DOHH2 (cell line): ENCODE data around the gene GLI3.

ENCODE experiments used
- H3F3A ChIP-seq: fragments of 200-600 bp; sonication (generic), shearing (Covaris generic); 2 replicates; pipeline ENCODE4 v1.6.0; 2016; ENCODE audit warnings: antibody characterized with exemption, mild to moderate bottlenecking; ENCODE audit not compliant: control insufficient read depth, insufficient read depth
- H3K27ac ChIP-seq: fragments of 200-600 bp; sonication (generic); 2 replicates; pipeline ENCODE4 v1.5.1; 2014; ENCODE audit warnings: low read depth, mild to moderate bottlenecking, low read length, moderate library complexity
- H3K27me3 ChIP-seq: fragments of 200-600 bp; sonication (generic); 2 replicates; pipeline ENCODE4 v1.6.1; 2014; ENCODE audit warnings: mild to moderate bottlenecking, low read length, mixed read lengths; ENCODE audit not compliant: control insufficient read depth
- H3K36me3 ChIP-seq: fragments of 200-600 bp; sonication (generic); 2 replicates; pipeline ENCODE4 v1.6.1; 2014; ENCODE audit warnings: mild to moderate bottlenecking, low read length, moderate library complexity, mixed read lengths; ENCODE audit not compliant: control insufficient read depth
- H3K4me1 ChIP-seq: fragments of 200-600 bp; sonication (generic); 2 replicates; pipeline ENCODE4 v1.6.1; 2014; ENCODE audit warnings: mild to moderate bottlenecking, low read length, mixed read lengths; ENCODE audit not compliant: control insufficient read depth
- H3K4me2 ChIP-seq: fragments of 200-600 bp; sonication (generic); 2 replicates; pipeline ENCODE4 v1.6.0; 2014; ENCODE audit warnings: mild to moderate bottlenecking, low read length, moderate library complexity
- H3K4me3 ChIP-seq: fragments of 200-600 bp; sonication (generic); 2 replicates; pipeline ENCODE4 v1.5.1; 2014; ENCODE audit warnings: mild to moderate bottlenecking, low read length, mixed read lengths
- H3K79me2 ChIP-seq: fragments of 200-600 bp; sonication (generic); 2 replicates; pipeline ENCODE4 v1.6.1; 2014; ENCODE audit warnings: mild to moderate bottlenecking, low read length, mixed read lengths; ENCODE audit not compliant: control insufficient read depth
- H3K9me2 ChIP-seq: fragments of 200-600 bp; sonication (generic); replicated peaks from 2 replicates; pipeline ENCODE4 v1.6.1; 2014; ENCODE audit warnings: mild to moderate bottlenecking, low read length, mixed read lengths; ENCODE audit not compliant: control insufficient read depth
- H3K9me3 ChIP-seq: fragments of 200-600 bp; sonication (generic); 2 replicates; pipeline ENCODE4 v1.6.1; 2014; ENCODE audit warnings: antibody characterized with exemption, low read length, mixed read lengths; ENCODE audit not compliant: control insufficient read depth, insufficient read depth
- H4K20me1 ChIP-seq: fragments of 200-600 bp; sonication (generic); 2 replicates; pipeline ENCODE4 v1.6.0; 2014; ENCODE audit warnings: low read depth, mild to moderate bottlenecking, antibody characterized with exemption, low read length, moderate library complexity; ENCODE audit not compliant: control insufficient read depth, insufficient read depth
- EZH2phosphoT487 ChIP-seq: fragments of 200-600 bp; sonication (generic); IDR thresholded peaks from 2 replicates; pipeline ENCODE4 v1.6.1; 2017; ENCODE audit warnings: borderline replicate concordance, mild to moderate bottlenecking, antibody characterized with exemption, low read length, moderate library complexity, mixed read lengths
- TF ChIP-seq, protein P1 (sequence below): fragments of 200-600 bp; sonication (generic); IDR thresholded peaks from one replicate; pipeline ENCODE4 v1.5.1; 2014; ENCODE audit warnings: antibody characterized with exemption, mild to moderate bottlenecking, low read depth, low read length; ENCODE audit not compliant: poor library complexity, severe bottlenecking

GLI3 gene

GRCh38 chr7:41969561-41970105, 267.4 kb downstream of the GLI3 start:
- H3K4me2 ChIP-seq: no peak overlapping the region
- H3K36me3 ChIP-seq: no peaks in the 10 kb centered on the region
- no peaks in the 10 kb centered on the region for H3K79me2 ChIP-seq
- no peaks in the 10 kb centered on the region for H3K4me1 ChIP-seq
- no peaks in the 10 kb centered on the region for H4K20me1 ChIP-seq
- no peak for TF ChIP-seq EZH2phosphoT487
- TF ChIP-seq, protein P1, sequence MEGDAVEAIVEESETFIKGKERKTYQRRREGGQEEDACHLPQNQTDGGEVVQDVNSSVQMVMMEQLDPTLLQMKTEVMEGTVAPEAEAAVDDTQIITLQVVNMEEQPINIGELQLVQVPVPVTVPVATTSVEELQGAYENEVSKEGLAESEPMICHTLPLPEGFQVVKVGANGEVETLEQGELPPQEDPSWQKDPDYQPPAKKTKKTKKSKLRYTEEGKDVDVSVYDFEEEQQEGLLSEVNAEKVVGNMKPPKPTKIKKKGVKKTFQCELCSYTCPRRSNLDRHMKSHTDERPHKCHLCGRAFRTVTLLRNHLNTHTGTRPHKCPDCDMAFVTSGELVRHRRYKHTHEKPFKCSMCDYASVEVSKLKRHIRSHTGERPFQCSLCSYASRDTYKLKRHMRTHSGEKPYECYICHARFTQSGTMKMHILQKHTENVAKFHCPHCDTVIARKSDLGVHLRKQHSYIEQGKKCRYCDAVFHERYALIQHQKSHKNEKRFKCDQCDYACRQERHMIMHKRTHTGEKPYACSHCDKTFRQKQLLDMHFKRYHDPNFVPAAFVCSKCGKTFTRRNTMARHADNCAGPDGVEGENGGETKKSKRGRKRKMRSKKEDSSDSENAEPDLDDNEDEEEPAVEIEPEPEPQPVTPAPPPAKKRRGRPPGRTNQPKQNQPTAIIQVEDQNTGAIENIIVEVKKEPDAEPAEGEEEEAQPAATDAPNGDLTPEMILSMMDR: no peak
- peaks cover 17% of the 10 kb centered on the region; the same call in 1 of the 2 replicates for H3K9me3 ChIP-seq
- 0 out of 2 replicates have a peak, but pooled peaks cover 2% of the 10 kb centered on the region for H3K27me3 ChIP-seq
- H3K4me3 ChIP-seq: no peak overlapping the region
- H3F3A ChIP-seq: no peaks in the 10 kb centered on the region
- no peak overlapping the region for H3K27ac ChIP-seq
- H3K9me2 ChIP-seq: no peaks in the 10 kb centered on the region

DNA sequence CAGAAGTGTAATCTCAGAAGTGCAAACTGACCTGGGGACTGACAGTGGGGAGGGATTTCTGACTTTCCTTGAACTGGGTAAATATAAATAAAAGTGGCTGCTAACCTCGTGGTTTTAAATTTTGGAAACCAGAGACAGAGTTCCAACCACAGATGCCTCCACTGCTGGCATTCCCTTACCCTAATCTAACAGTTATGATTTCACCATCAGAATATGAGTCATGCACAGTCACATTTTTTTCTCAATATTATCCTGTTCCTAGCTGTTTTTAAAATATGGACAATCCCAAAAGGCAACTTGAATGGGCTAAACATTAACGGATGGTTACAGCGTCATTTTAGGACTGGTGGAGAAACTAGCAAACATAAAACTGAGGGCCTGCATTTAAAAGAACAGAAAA, 269.9 kb downstream of the GLI3 start:
- no peaks in the 10 kb centered on the region for H4K20me1 ChIP-seq
- no peak for TF ChIP-seq EZH2phosphoT487
- TF ChIP-seq, protein P1: no peak
- peaks cover 21% of the 10 kb centered on the region; the same call in 1 of the 2 replicates for H3K9me3 ChIP-seq
- no peaks in the 10 kb centered on the region for H3K79me2 ChIP-seq
- H3K27me3 ChIP-seq: no peaks in the 10 kb centered on the region
- H3K4me2 ChIP-seq: no peak overlapping the region
- H3K9me2 ChIP-seq: no peaks in the 10 kb centered on the region
- H3K4me3 ChIP-seq: no peak overlapping the region
- H3F3A ChIP-seq: no peaks in the 10 kb centered on the region
- no peaks in the 10 kb centered on the region for H3K4me1 ChIP-seq
- H3K27ac ChIP-seq: no peak overlapping the region
- H3K36me3 ChIP-seq: no peaks in the 10 kb centered on the region

GRCh38 chr7:41965951-41966505, 271.0 kb downstream of the GLI3 start:
- H3K27me3 ChIP-seq: no peaks in the 10 kb centered on the region
- no peak for TF ChIP-seq EZH2phosphoT487
- TF ChIP-seq, protein P1: no peak
- H3K79me2 ChIP-seq: no peaks in the 10 kb centered on the region
- no peaks in the 10 kb centered on the region for H3K36me3 ChIP-seq
- no peak overlapping the region for H3K4me3 ChIP-seq
- no peaks in the 10 kb centered on the region for H4K20me1 ChIP-seq
- H3K9me2 ChIP-seq: no peaks in the 10 kb centered on the region
- no peaks in the 10 kb centered on the region for H3K4me1 ChIP-seq
- H3K27ac ChIP-seq: no peak overlapping the region
- H3K9me3 ChIP-seq: peaks cover 21% of the 10 kb centered on the region; the same call in 1 of the 2 replicates
- H3K4me2 ChIP-seq: no peak overlapping the region
- no peaks in the 10 kb centered on the region for H3F3A ChIP-seq
